Stomach (tissue), 9 donors: ENCODE measurements around the gene CHRM4. TPM values are rescaled to one million over a fixed set of nuclear protein-coding genes. Genes with fewer than 3 reads are reported as not detected.

ENCODE experiments used
- DNase-seq, 2 donors: peaks; one replicate each; pipeline versions ENCODE4 v3.0.0 to v3.0.0-alpha.2; 2013 to 2019
- H3K27ac ChIP-seq, 5 donors: fragments of 200-600 bp in 4 of 5; sonication (generic) in 4 of 5; one replicate each; pipeline ENCODE4 v1.5.1; 2013 to 2019; ENCODE audit warnings: mild to moderate bottlenecking in 1 of 5, moderate library complexity in 1 of 5
- H3K27me3 ChIP-seq, 3 donors: fragments of 200-600 bp; sonication (generic); one replicate each; pipeline ENCODE4 v1.5.1; 2017 to 2019; ENCODE audit warnings: mixed run types in 1 of 3
- H3K36me3 ChIP-seq, 4 donors: fragments of 200-600 bp; sonication (generic); 1 replicate in 3 of 4; 2 replicates in 1 of 4; pipeline ENCODE4 v1.5.1; 2016 to 2019
- H3K4me1 ChIP-seq, 4 donors: fragments of 200-600 bp; sonication (generic); one replicate each; pipeline ENCODE4 v1.5.1; 2016 to 2019
- H3K4me3 ChIP-seq, 4 donors: fragments of 200-600 bp; sonication (generic) in 3 of 4; one replicate each; pipeline ENCODE4 v1.5.1; 2016 to 2019; ENCODE audit warnings: mild to moderate bottlenecking in 1 of 4
- H3K9me3 ChIP-seq, 4 donors: fragments of 200-600 bp; sonication (generic); one replicate each; pipeline ENCODE4 v1.5.1; 2016 to 2019
- CTCF ChIP-seq, 7 experiments: fragments of 450-650 bp in 4 of 7; fragments of 200-600 bp in 3 of 7; sonication (generic) in 3 of 7; IDR thresholded peaks; one replicate each; pipeline ENCODE4 v1.5.1; 2016 to 2019; ENCODE audit warnings: antibody characterized with exemption in 7 of 7, control low read depth in 2 of 7, mild to moderate bottlenecking in 1 of 7
- EP300 ChIP-seq: sonication (generic); formaldehyde crosslinking; IDR thresholded peaks from one replicate; pipeline ENCODE4 v1.6.1; 2017; ENCODE audit warnings: antibody characterized with exemption
- POLR2A ChIP-seq, 4 donors: fragments of 450-650 bp; IDR thresholded peaks; one replicate each; pipeline ENCODE4 v1.6.1; 2016; ENCODE audit warnings: antibody characterized with exemption in 4 of 4, control low read depth in 2 of 4, mild to moderate bottlenecking in 1 of 4, moderate library complexity in 1 of 4
- POLR2AphosphoS5 ChIP-seq, 3 donors: sonication (generic); formaldehyde crosslinking; IDR thresholded peaks; one replicate each; pipeline ENCODE4 v1.6.1; 2016; ENCODE audit warnings: antibody characterized with exemption in 3 of 3
- WGBS, 5 donors: extraction: QIAGEN DNeasy Blood & Tissue Kit in 3 of 5; methylation state at CpG; one replicate each; pipeline versions ENCODE4 v1.1.5 to v1.1.7; 2013 to 2018; 5-methylcytosine and 5-hydroxymethylcytosine counted together
- intact Hi-C: fragments of 100-400 bp; cut with DNase I; formaldehyde crosslinking; loops from one replicate; pipeline ENCODE4 v1.15.1; 2023; ENCODE audit warnings: low total_unique reads
- polyA plus RNA-seq, 3 donors: library from polyadenylated mRNA; stranded (reverse); fragments of 200-250 nt; gene quantifications; one replicate each; pipeline ENCODE4 v1.2.3, GENCODE V29; 2013
- total RNA-seq, 5 donors: library from RNA; depleted of rRNA; stranded (reverse); fragments of >200 nt; gene quantifications; one replicate each; pipeline versions ENCODE4 v1.1.0 to v1.2.3, GENCODE V29; 2014 to 2016
- donor health status: healthy with polysubstance abuse.
- donor health status: Bipolar disorder and iron deficiency.
- donor health status: healthy.

The CHRM4 gene
- total and polyA plus RNA-seq, 8 donors: 0.37 to 2.8 TPM; not detected in 6

- Histone ChIP-seq H3K27ac (peak overlapping the region in 2 of 5 donors; percentile 50 to 62), H3K36me3 (no peaks in the 10 kb centered on the region), H3K27me3 (no peaks in the 10 kb centered on the region), H3K9me3 (no peaks in the 10 kb centered on the region), H3K4me1 (peaks cover 13 to 42% (median 25%) of the 10 kb centered on the region in 4 donors), H3K4me3 (no peak overlapping the region)
- WGBS, 5 donors: 68 to 83% (median 73%) methylated on average over 2 of the region's 2 CpGs
- DNase-seq: no peak
- intact Hi-C loops: no loop called here
- TF ChIP-seq EP300 (no peak), POLR2A (IDR thresholded peaks at IDR 0.05) (no peak), POLR2AphosphoS5 (IDR thresholded peaks at IDR 0.05) (no peak), CTCF (IDR thresholded peaks at IDR 0.05) (no peak)
These were observed 51.8 kb downstream of the CHRM4 start for GRCh38 chr11:46339816-46340215.

- intact Hi-C loops: no loop called here
- H3K27me3 ChIP-seq: peaks cover 0 to 6% (median 5%) of the 10 kb centered on the region in 3 donors
- DNase-seq: no peak
- no peaks in the 10 kb centered on the region for H3K9me3 ChIP-seq
- peak overlapping the region in 3 of 4 donors; percentile 5 to 23 (median 11) for H3K4me3 ChIP-seq
- peaks cover 13 to 42% (median 25%) of the 10 kb centered on the region in 4 donors for H3K4me1 ChIP-seq
- peak overlapping the region in 4 of 5 donors; percentile 49 to 62 (median 52) for H3K27ac ChIP-seq
- TF ChIP-seq CTCF (IDR thresholded peaks at IDR 0.05): no peak
- no peak for TF ChIP-seq POLR2AphosphoS5 (IDR thresholded peaks at IDR 0.05)
- no peak for TF ChIP-seq EP300
- TF ChIP-seq POLR2A (IDR thresholded peaks at IDR 0.05): no peak
- no peaks in the 10 kb centered on the region for H3K36me3 ChIP-seq
- WGBS, 5 donors: 26 to 40% (median 31%) methylated on average over 15 to 16 of the region's 16 CpGs
These were observed 52.4 kb downstream of the CHRM4 start for GRCh38 chr11:46338988-46339666.

- peaks cover 14 to 47% (median 25%) of the 10 kb centered on the region in 4 donors for H3K4me1 ChIP-seq
- TF ChIP-seq EP300: no peak
- no peak for TF ChIP-seq POLR2A (IDR thresholded peaks at IDR 0.05)
- TF ChIP-seq POLR2AphosphoS5 (IDR thresholded peaks at IDR 0.05): no peak
- no peak for TF ChIP-seq CTCF (IDR thresholded peaks at IDR 0.05)
- peak overlapping the region in 3 of 4 donors; percentile 5 to 23 (median 11) for H3K4me3 ChIP-seq
- peaks cover 0 to 11% (median 10%) of the 10 kb centered on the region in 3 donors for H3K27me3 ChIP-seq
- no peaks in the 10 kb centered on the region for H3K9me3 ChIP-seq
- intact Hi-C loops: no loop called here
- 34 to 46% (median 42%) methylated on average over 9 of the region's 9 CpGs for WGBS, 5 donors
- H3K27ac ChIP-seq: peak overlapping the region in 4 of 5 donors; percentile 49 to 62 (median 52)
- H3K36me3 ChIP-seq: no peaks in the 10 kb centered on the region
- no peak for DNase-seq
These were observed 53.0 kb downstream of the CHRM4 start for GRCh38 chr11:46338636-46338987.

- Histone ChIP-seq H3K4me1 (peaks cover 22 to 55% (median 32%) of the 10 kb centered on the region in 4 donors), H3K27ac (no peak overlapping the region), H3K36me3 (no peaks in the 10 kb centered on the region), H3K4me3 (no peak overlapping the region), H3K27me3 (peaks cover 0 to 19% (median 18%) of the 10 kb centered on the region in 3 donors), H3K9me3 (no peaks in the 10 kb centered on the region)
- TF ChIP-seq EP300 (no peak), POLR2AphosphoS5 (IDR thresholded peaks at IDR 0.05) (no peak), CTCF (IDR thresholded peaks at IDR 0.05) (no peak), POLR2A (IDR thresholded peaks at IDR 0.05) (no peak)
- DNase-seq: no peak
- intact Hi-C loops: no loop called here
- 88 to 92% (median 90%) methylated on average over 13 of the region's 13 CpGs for WGBS, 5 donors
These were observed 53.8 kb downstream of the CHRM4 start for GRCh38 chr11:46337626-46338345.
